GM18867 (cell line): ENCODE data around the gene ARHGAP10.
A peak's percentile ranks its signal among the peaks of the same experiment; 100 is the strongest.

Experiments used
- ATAC-seq: cut with Tn5 transposase; IDR thresholded peaks from one replicate; pipeline ENCODE4 v1.9.1; 2021; ENCODE audit warnings: mild to moderate bottlenecking, moderate library complexity; ENCODE audit not compliant: unreplicated experiment

ARHGAP10 gene

GRCh38 chr4:148118179-148118578 lies 386.3 kb downstream of the ARHGAP10 start:
- no peak for ATAC-seq

DNA sequence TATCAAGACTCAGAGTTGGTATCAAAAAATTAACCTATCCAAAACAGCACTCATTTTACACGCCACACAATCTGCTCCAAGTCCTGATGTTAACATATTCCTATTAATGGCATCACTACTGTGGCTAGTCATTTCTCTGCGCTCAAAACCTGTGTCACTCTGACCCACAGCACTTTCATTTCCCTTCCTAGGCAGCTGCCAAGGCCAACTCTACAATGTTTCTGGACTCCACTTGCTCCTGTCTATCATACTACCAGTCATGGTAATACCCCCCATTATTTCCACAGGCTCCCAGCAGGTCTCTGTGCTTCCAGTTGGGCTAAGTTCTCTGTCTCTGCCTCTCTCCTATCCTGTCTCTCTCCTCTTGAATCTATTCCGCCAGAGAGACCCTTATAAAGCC lies 386.7 kb downstream of the ARHGAP10 start:
- ATAC-seq, result peak; percentile 84

DNA sequence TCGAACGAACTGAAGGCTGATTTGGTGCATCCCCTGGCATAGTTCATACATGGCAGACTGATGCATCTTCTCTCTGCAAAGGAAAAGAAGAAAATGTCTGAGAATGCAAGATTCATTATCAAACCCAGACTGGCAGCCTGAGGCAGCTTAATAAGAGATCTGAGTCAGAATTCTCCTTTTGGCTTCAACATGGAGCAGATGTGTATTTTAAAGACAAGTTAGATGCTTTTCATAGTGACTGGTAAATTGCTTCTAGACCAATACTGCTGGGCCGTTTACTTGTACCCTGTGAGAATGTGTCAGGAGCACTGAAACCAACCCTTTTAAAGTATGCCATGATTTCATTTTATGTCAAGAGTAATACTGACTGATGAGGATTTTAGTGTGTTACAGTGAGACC lies 388.3 kb downstream of the ARHGAP10 start:
- no peak for ATAC-seq
